Mesenchymal stem cell (in vitro differentiated cells and primary cell): ENCODE results near the gene TUBGCP6.

Experiments
- DNase-seq: peaks from one replicate; pipeline ENCODE4 v3.0.0-alpha.2; 2013
- H2AFZ ChIP-seq: one replicate; pipeline ENCODE4 v1.6.1; 2013; ENCODE audit warnings: low read depth, mild to moderate bottlenecking, control low read depth, inconsistent platforms, low read length, moderate library complexity
- H2AK5ac ChIP-seq: 2 replicates; pipeline ENCODE4 v1.6.1; 2013; ENCODE audit warnings: low read length, moderate library complexity, mild to moderate bottlenecking, inconsistent platforms; ENCODE audit not compliant: severe bottlenecking
- H2BK120ac ChIP-seq: one replicate; pipeline ENCODE4 v1.6.1; 2013; ENCODE audit warnings: low read depth, mild to moderate bottlenecking, inconsistent platforms, low read length, moderate library complexity
- H2BK12ac ChIP-seq, 2 experiments: one replicate each; pipeline ENCODE4 v1.6.1; 2013; ENCODE audit warnings: inconsistent platforms in 2 of 2, low read length in 2 of 2, mild to moderate bottlenecking in 2 of 2, moderate library complexity in 2 of 2, control low read depth in 1 of 2
- H2BK15ac ChIP-seq: one replicate; pipeline ENCODE4 v1.6.1; 2013; ENCODE audit warnings: mild to moderate bottlenecking, low read depth, inconsistent platforms; ENCODE audit not compliant: poor library complexity, severe bottlenecking
- H2BK5ac ChIP-seq: 2 replicates; pipeline ENCODE4 v1.6.1; 2013; ENCODE audit warnings: low read depth, mild to moderate bottlenecking, low read length, control low read depth, inconsistent platforms; ENCODE audit not compliant: poor library complexity, severe bottlenecking
- H3K14ac ChIP-seq, 2 experiments: one replicate each; pipeline ENCODE4 v1.6.1; 2013; ENCODE audit warnings: inconsistent platforms in 2 of 2, low read length in 2 of 2, control low read depth in 1 of 2, mild to moderate bottlenecking in 1 of 2, moderate library complexity in 1 of 2
- H3K18ac ChIP-seq, 2 experiments: one replicate each; pipeline ENCODE4 v1.6.1; 2013; ENCODE audit warnings: inconsistent platforms in 2 of 2, low read length in 2 of 2, control low read depth in 1 of 2, low read depth in 1 of 2, mild to moderate bottlenecking in 1 of 2
- H3K23ac ChIP-seq, 2 experiments: one replicate each; pipeline ENCODE4 v1.6.1; 2013; ENCODE audit warnings: inconsistent platforms in 2 of 2, low read length in 2 of 2, mild to moderate bottlenecking in 2 of 2, moderate library complexity in 2 of 2, control low read depth in 1 of 2
- H3K27ac ChIP-seq: 2 replicates; pipeline ENCODE4 v1.5.1; 2013; ENCODE audit warnings: mild to moderate bottlenecking, moderate library complexity, low read length, control low read depth, inconsistent platforms; ENCODE audit not compliant: poor library complexity, severe bottlenecking
- H3K27me3 ChIP-seq, 2 experiments: 2 replicates each; pipeline versions ENCODE4 v1.6.1 to v1.7.0; 2013; ENCODE audit warnings: low read length in 2 of 2, mild to moderate bottlenecking in 2 of 2, moderate library complexity in 2 of 2, control low read depth in 1 of 2, inconsistent platforms in 1 of 2; ENCODE audit not compliant: control insufficient read depth in 1 of 2, insufficient read depth in 1 of 2
- H3K36me3 ChIP-seq, 2 experiments: 2 replicates each; pipeline versions ENCODE4 v1.6.1 to v1.7.0; 2013; ENCODE audit warnings: low read length in 2 of 2, control low read depth in 1 of 2, inconsistent platforms in 1 of 2, low read depth in 1 of 2, mild to moderate bottlenecking in 1 of 2; ENCODE audit not compliant: insufficient read depth in 2 of 2, control insufficient read depth in 1 of 2
- H3K4ac ChIP-seq, 2 experiments: one replicate each; pipeline ENCODE4 v1.6.1; 2013; ENCODE audit warnings: inconsistent platforms in 2 of 2, low read length in 2 of 2, mild to moderate bottlenecking in 2 of 2, moderate library complexity in 2 of 2, control low read depth in 1 of 2, low read depth in 1 of 2
- H3K4me1 ChIP-seq: 2 replicates; pipeline ENCODE4 v1.6.1; 2013; ENCODE audit warnings: low read depth, low read length, control low read depth; ENCODE audit not compliant: control insufficient read depth, insufficient read depth
- H3K4me2 ChIP-seq: 2 replicates; pipeline ENCODE4 v1.6.1; 2013; ENCODE audit warnings: low read length, mild to moderate bottlenecking, inconsistent platforms; ENCODE audit not compliant: poor library complexity, severe bottlenecking
- H3K4me3 ChIP-seq, 2 experiments: 2 replicates each; pipeline versions ENCODE4 v1.5.1 to v1.7.0; 2013; ENCODE audit warnings: low read length in 2 of 2, mild to moderate bottlenecking in 2 of 2, control low read depth in 1 of 2, low read depth in 1 of 2; ENCODE audit not compliant: insufficient read depth in 1 of 2
- H3K79me1 ChIP-seq: replicated peaks from 2 replicates; pipeline ENCODE4 v1.6.1; 2013; ENCODE audit warnings: mild to moderate bottlenecking, control low read depth, low read length, inconsistent platforms; ENCODE audit not compliant: poor library complexity, severe bottlenecking
- H3K9ac ChIP-seq: 2 replicates; pipeline ENCODE4 v1.7.0; 2013; ENCODE audit warnings: mild to moderate bottlenecking, low read length, moderate library complexity
- H3K9me3 ChIP-seq: 2 replicates; pipeline ENCODE4 v1.7.0; 2013; ENCODE audit warnings: mild to moderate bottlenecking, low read length; ENCODE audit not compliant: control insufficient read depth
- H4K8ac ChIP-seq: one replicate; pipeline ENCODE4 v1.6.1; 2013; ENCODE audit warnings: inconsistent platforms, mild to moderate bottlenecking, low read length, moderate library complexity
- H4K91ac ChIP-seq: one replicate; pipeline ENCODE4 v1.6.1; 2013; ENCODE audit warnings: mild to moderate bottlenecking, low read length, inconsistent platforms
- WGBS: methylation state at CpG from one replicate; pipeline ENCODE4 v1.1.7; 2013; ENCODE audit warnings: mixed read lengths; 5-methylcytosine and 5-hydroxymethylcytosine counted together

Gene TUBGCP6

DNA sequence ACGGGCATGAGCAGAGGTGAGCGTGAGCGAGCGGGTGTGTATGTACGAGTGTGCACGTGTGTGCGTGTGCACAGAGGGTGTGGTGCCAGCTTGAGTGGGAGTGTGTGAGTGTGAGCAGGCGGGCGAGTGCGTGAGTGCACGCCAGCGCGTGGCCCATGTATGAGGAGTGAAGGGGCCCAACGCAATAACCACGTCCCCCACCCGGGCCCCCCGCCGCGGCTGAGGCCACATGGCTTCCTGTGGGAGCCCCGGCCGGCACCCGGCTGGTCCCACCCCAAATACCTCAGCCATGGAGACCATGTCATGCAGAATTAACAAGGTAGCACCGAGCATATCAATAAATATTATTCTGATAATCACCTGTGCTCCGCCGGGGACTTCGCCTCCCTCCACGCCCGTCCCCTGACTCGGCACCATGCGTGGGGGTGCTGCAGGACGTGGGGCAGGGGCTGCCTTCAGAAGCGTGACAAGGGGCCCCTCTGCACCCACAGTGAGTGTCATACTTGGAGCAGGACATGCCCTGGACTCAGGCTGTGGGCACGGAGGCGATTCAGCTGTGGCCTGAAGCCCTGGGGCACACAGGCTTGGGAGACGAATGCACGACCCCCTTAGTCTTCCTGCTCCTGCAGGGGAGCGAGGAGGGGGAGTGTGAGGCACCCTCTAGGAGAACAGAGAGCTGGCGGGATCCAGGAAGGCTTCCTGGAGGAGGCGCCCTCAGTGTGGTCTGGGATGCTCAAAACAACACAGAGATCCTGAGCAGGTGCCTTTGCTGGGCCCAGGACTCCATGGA lies 64.7 kb downstream of the TUBGCP6 start:
- H3K4me3 ChIP-seq = no peak overlapping the region
- no peak overlapping the region for H2AFZ ChIP-seq
- H2BK5ac ChIP-seq = no peak overlapping the region
- H3K18ac ChIP-seq = peak overlapping the region in 1 of 2 experiments; percentile 30
- no peak overlapping the region for H4K91ac ChIP-seq
- no peak overlapping the region for H2BK15ac ChIP-seq
- 88% methylated on average over 35 of the region's 39 CpGs for WGBS
- H3K27me3 ChIP-seq = peaks cover 0 to 45% of the 10 kb centered on the region in 2 experiments
- H4K8ac ChIP-seq = no peak overlapping the region
- no peak overlapping the region for H2BK12ac ChIP-seq
- H3K36me3 ChIP-seq = no peaks in the 10 kb centered on the region
- no peak overlapping the region for H3K9ac ChIP-seq
- no peak overlapping the region for H2AK5ac ChIP-seq
- no peak overlapping the region for H3K4ac ChIP-seq
- H3K4me1 ChIP-seq = peaks cover 13% of the 10 kb centered on the region
- no peak for DNase-seq
- no peak overlapping the region for H2BK120ac ChIP-seq
- H3K9me3 ChIP-seq = peaks cover 3% of the 10 kb centered on the region
- H3K27ac ChIP-seq = no peak overlapping the region
- H3K23ac ChIP-seq = no peak overlapping the region
- no peak overlapping the region for H3K4me2 ChIP-seq
- no peaks in the 10 kb centered on the region for H3K79me1 ChIP-seq
- H3K14ac ChIP-seq = no peak overlapping the region

- WGBS = 91% methylated on average over 59 of the region's 64 CpGs
Observed at GRCh38 chr22:50178871-50179869, 65.7 kb downstream of the TUBGCP6 start.

GRCh38 chr22:50178471-50178864 lies 66.4 kb downstream of the TUBGCP6 start:
- Histone ChIP-seq H3K4ac (no peak overlapping the region), H2BK15ac (no peak overlapping the region), H2BK12ac (no peak overlapping the region), H3K4me1 (peaks cover 1% of the 10 kb centered on the region), H2AFZ (no peak overlapping the region), H4K91ac (no peak overlapping the region), H2BK5ac (no peak overlapping the region), H2AK5ac (no peak overlapping the region), H3K23ac (no peak overlapping the region), H3K79me1 (no peaks in the 10 kb centered on the region), H3K9ac (no peak overlapping the region), H2BK120ac (no peak overlapping the region), H3K4me2 (no peak overlapping the region), H3K4me3 (no peak overlapping the region), H3K9me3 (peaks cover 3% of the 10 kb centered on the region), H3K27me3 (peaks cover 0 to 56% of the 10 kb centered on the region in 2 experiments), H3K18ac (no peak overlapping the region), H4K8ac (no peak overlapping the region), H3K14ac (no peak overlapping the region), H3K36me3 (no peaks in the 10 kb centered on the region), H3K27ac (no peak overlapping the region)
- DNase-seq = no peak
- WGBS = 82% methylated on average over 22 of the region's 22 CpGs

More at GRCh38 chr22:50178871-50179869, 65.7 kb downstream of the TUBGCP6 start:
- no peak overlapping the region for H3K14ac ChIP-seq
- no peak overlapping the region for H3K18ac ChIP-seq
- H2AFZ ChIP-seq = no peak overlapping the region
- H2BK12ac ChIP-seq = no peak overlapping the region
- H3K36me3 ChIP-seq = no peaks in the 10 kb centered on the region
- peak overlapping the region; percentile 14 for H4K8ac ChIP-seq
- H3K79me1 ChIP-seq = no peaks in the 10 kb centered on the region
- no peak for DNase-seq
- no peak overlapping the region for H2BK5ac ChIP-seq
- no peak overlapping the region for H3K4ac ChIP-seq
- no peak overlapping the region for H3K4me2 ChIP-seq
- peak overlapping the region; percentile 53 for H4K91ac ChIP-seq
- H3K4me3 ChIP-seq = peak overlapping the region in 1 of 2 experiments; percentile 30
- no peak overlapping the region for H2BK15ac ChIP-seq
- H3K23ac ChIP-seq = no peak overlapping the region
- H3K27me3 ChIP-seq = peaks cover 0 to 50% of the 10 kb centered on the region in 2 experiments
- H2BK120ac ChIP-seq = no peak overlapping the region
- peaks cover 3% of the 10 kb centered on the region for H3K4me1 ChIP-seq
- H3K9me3 ChIP-seq = peaks cover 3% of the 10 kb centered on the region
- no peak overlapping the region for H3K9ac ChIP-seq
- H2AK5ac ChIP-seq = no peak overlapping the region
- H3K27ac ChIP-seq = no peak overlapping the region
